Activated CD8-positive, alpha-beta T cell treated with anti-CD3 and anti-CD28 coated beads, Interleukin-2, amount 10 ng/mL, durations not matched to agents 7 days and 5 days (primary cell): ENCODE results near the gene DEGS1. TPM values are rescaled to one million over a fixed set of nuclear protein-coding genes. Genes with fewer than 3 reads are reported as not detected.
A peak's percentile ranks its signal among the peaks of the same experiment; 100 is the strongest.

Experiments used
- ATAC-seq: fragments of 150-1000 bp; cut with Tn5 transposase; one replicate; pipeline ENCODE4 v1.10.0; 2021; ENCODE audit warnings: moderate library complexity
- CTCF ChIA-PET: fragments of 350-600 bp; sonication (Branson Sonifier 250); formaldehyde crosslinking; loops from one replicate; lab custom pipeline; 2021; ENCODE audit warnings: antibody characterized with exemption; lab: Charles Lee
- POLR2A ChIA-PET: fragments of 350-600 bp; sonication (Branson Sonifier 250); formaldehyde crosslinking; loops from one replicate; lab custom pipeline; 2021; ENCODE audit warnings: antibody characterized with exemption; lab: Charles Lee
- DNase-seq: peaks from one replicate; pipeline ENCODE4 v3.0.0-alpha.2; 2020
- H3K27ac Mint-ChIP-seq: one replicate; pipeline ENCODE4 v1.8.0; 2021; ENCODE audit warnings: mild to moderate bottlenecking, mixed read lengths
- H3K27me3 Mint-ChIP-seq: one replicate; pipeline ENCODE4 v1.8.0; 2021; ENCODE audit warnings: low read depth, mixed read lengths
- H3K36me3 Mint-ChIP-seq: one replicate; pipeline ENCODE4 v1.8.0; 2021; ENCODE audit warnings: low read depth, mixed read lengths
- H3K4me1 Mint-ChIP-seq: one replicate; pipeline ENCODE4 v1.8.0; 2021; ENCODE audit warnings: low read depth, mixed read lengths
- H3K4me3 Mint-ChIP-seq: one replicate; pipeline ENCODE4 v1.8.0; 2021; ENCODE audit warnings: mild to moderate bottlenecking, mixed read lengths
- H3K9me3 Mint-ChIP-seq: one replicate; pipeline ENCODE4 v1.8.0; 2022; ENCODE audit warnings: mixed read lengths; ENCODE audit not compliant: insufficient read depth
- total RNA-seq, 2 experiments: library from RNA; stranded (reverse); gene quantifications; one replicate each; pipeline ENCODE4 v1.2.3, GENCODE V29; 2021

Gene DEGS1
- total RNA-seq, 2 experiments from 2014 or later, result 71.3 to 77.2 TPM

GRCh38 chr1:224180783-224181452, 2.1 kb upstream of the DEGS1 start:
- H3K36me3 Mint-ChIP-seq, result peaks cover 23% of the 10 kb centered on the region
- DNase-seq (no peak), ATAC-seq (no peak)
- POLR2A ChIA-PET, result interaction anchor here (0.6 to 2.1 kb wide), 2 partner anchors 58 to 149 kb away, joined by 3 to 9 read pairs; partner anchors contain the start of gene NVL
- peaks cover 35% of the 10 kb centered on the region for H3K4me1 Mint-ChIP-seq
- H3K27ac Mint-ChIP-seq, result peak overlapping the region; percentile 90
- CTCF ChIA-PET, result interaction anchor here (1.5 to 2.6 kb wide), 2 partner anchors 8 to 11 kb away, joined by 4 to 13 read pairs; no protein-coding TSS in a partner anchor
- H3K9me3 Mint-ChIP-seq, result no peaks in the 10 kb centered on the region
- H3K4me3 Mint-ChIP-seq, result no peak overlapping the region
- no peaks in the 10 kb centered on the region for H3K27me3 Mint-ChIP-seq

- peaks cover 38% of the 10 kb centered on the region for H3K4me1 Mint-ChIP-seq
- ChIA-PET POLR2A (interaction anchor here (1.5 to 2.1 kb wide), 4 partner anchors 8 to 149 kb away, joined by 3 to 9 read pairs (median 8); partner anchors contain the start of gene NVL), CTCF (interaction anchor here (1.5 to 2.6 kb wide), 2 partner anchors 9 to 12 kb away, joined by 4 to 13 read pairs; no protein-coding TSS in a partner anchor)
- H3K9me3 Mint-ChIP-seq, result no peaks in the 10 kb centered on the region
- H3K27ac Mint-ChIP-seq, result peak overlapping the region; percentile 90
- H3K27me3 Mint-ChIP-seq, result no peaks in the 10 kb centered on the region
- H3K36me3 Mint-ChIP-seq, result peaks cover 25% of the 10 kb centered on the region
- ATAC-seq, result no peak
- DNase-seq, result no peak
- peak overlapping the region; percentile 84 for H3K4me3 Mint-ChIP-seq
Observed at GRCh38 chr1:224181453-224181810, 1.6 kb upstream of the DEGS1 start.

DNA sequence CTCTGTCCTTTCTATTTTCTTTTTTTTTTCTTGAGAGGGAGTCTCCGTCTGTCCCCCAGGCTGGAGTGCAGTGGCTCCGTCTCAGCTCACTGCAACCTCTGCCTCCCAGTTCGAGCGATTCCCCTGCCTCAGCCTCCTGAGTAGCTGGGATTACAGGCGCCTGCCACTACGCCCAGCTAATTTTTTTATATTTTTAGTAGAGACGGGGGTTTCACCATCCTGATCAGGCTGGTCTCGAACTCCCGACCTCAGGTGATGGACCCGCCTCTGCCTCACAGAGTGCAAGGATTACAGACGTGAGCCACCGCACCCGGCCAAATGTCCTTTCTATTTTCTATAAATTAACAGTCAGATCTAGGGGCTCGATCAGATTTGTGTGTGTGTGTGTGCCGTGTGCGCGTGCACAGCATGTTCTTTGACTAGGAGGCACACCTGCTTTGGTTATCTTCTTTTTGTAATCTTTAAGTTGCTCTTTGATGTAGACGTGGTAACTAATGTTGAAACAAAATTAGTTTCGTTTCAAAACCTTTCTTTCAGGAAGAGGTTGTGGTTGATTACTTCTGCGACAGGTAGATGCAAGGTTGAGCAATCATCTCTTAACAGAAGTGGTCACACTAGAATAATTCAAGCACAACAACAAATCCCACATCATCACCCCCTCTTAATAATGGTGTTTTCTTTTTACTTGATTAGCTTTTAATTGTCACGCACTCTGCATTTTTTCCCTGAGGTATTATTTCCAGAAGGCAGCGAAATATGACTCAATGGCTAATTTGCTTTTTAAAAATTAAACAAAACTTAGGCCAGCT, 779 bp upstream of the DEGS1 start:
- H3K4me3 Mint-ChIP-seq, result peak overlapping the region; percentile 84
- H3K27me3 Mint-ChIP-seq, result no peaks in the 10 kb centered on the region
- peaks cover 44% of the 10 kb centered on the region for H3K4me1 Mint-ChIP-seq
- peak overlapping the region; percentile 90 for H3K27ac Mint-ChIP-seq
- peaks cover 31% of the 10 kb centered on the region for H3K36me3 Mint-ChIP-seq
- ChIA-PET POLR2A (interaction anchor here (0.6 to 2.1 kb wide), 14 partner anchors 9 to 337 kb away, joined by 3 to 13 read pairs (median 4); partner anchors contain the start of genes FBXO28, NVL and TP53BP2), CTCF (interaction anchor here (0.7 to 2.6 kb wide), 5 partner anchors 9 to 66 kb away, joined by 3 to 13 read pairs (median 4); no protein-coding TSS in a partner anchor)
- H3K9me3 Mint-ChIP-seq, result no peaks in the 10 kb centered on the region
- ATAC-seq, result peak; percentile 49
- peak; percentile 64 for DNase-seq

DNA sequence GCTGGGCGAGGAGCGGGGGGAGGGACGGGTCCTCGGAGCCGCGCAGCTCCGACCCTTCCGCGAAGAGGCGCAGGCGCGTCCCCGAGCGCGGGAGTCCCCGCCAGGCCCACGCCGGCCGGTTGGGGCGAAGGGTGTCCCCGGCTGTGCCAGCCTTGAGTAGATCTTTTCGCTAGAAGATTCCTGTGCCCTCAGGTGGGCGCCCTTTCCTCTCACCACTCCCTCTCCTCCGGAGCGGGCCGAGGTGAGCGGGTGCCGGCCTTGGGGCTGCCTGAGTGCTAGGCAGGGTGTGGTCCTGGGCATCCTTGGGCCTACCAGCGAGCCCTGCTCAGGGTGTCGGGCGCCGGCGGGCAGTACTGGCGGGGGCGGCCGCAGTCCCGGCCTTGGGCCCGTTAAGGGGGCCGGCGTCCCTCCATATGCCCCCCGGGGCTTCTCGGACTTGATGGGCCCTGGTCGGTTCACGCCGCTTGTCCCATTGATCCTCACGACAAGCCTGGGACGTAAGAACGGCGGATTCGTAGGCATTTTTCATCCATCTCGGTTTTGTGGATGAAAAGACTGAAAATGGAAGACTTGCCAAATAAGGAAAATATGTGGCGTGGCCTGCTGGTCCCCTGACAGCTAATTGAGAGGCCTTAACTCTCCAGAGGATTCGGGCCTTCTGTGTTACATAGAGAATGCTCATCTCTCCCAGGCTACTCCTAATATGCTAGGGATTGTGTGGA, 712 bp downstream of the DEGS1 start:
- CTCF ChIA-PET, result interaction anchor here (1.3 to 1.4 kb wide), 2 partner anchors 14 to 67 kb away, joined by 3 to 4 read pairs; no protein-coding TSS in a partner anchor
- Mint-ChIP-seq H3K4me1 (peaks cover 55% of the 10 kb centered on the region), H3K27ac (peak overlapping the region; percentile 89), H3K9me3 (peaks cover 5% of the 10 kb centered on the region), H3K36me3 (peaks cover 41% of the 10 kb centered on the region), H3K4me3 (peak overlapping the region; percentile 91), H3K27me3 (no peaks in the 10 kb centered on the region)
- POLR2A ChIA-PET, result interaction anchor here (1.1 to 1.6 kb wide), 4 partner anchors 14 to 67 kb away, joined by 3 to 13 read pairs (median 4); no protein-coding TSS in a partner anchor
- ATAC-seq, result peak; percentile 52
- DNase-seq, result peak; percentile 55

GRCh38 chr1:224185208-224185607, 2.2 kb downstream of the DEGS1 start:
- Mint-ChIP-seq H3K9me3 (peaks cover 6% of the 10 kb centered on the region), H3K36me3 (peaks cover 52% of the 10 kb centered on the region), H3K4me1 (peaks cover 61% of the 10 kb centered on the region), H3K4me3 (peak overlapping the region; percentile 91), H3K27me3 (no peaks in the 10 kb centered on the region), H3K27ac (peak overlapping the region; percentile 85)
- POLR2A ChIA-PET, result no interaction called here
- CTCF ChIA-PET, result interaction anchor here (1.3 kb wide), 1 partner anchor 15 kb away, joined by 3 read pairs; no protein-coding TSS in a partner anchor
- DNase-seq (no peak), ATAC-seq (no peak)

DNA sequence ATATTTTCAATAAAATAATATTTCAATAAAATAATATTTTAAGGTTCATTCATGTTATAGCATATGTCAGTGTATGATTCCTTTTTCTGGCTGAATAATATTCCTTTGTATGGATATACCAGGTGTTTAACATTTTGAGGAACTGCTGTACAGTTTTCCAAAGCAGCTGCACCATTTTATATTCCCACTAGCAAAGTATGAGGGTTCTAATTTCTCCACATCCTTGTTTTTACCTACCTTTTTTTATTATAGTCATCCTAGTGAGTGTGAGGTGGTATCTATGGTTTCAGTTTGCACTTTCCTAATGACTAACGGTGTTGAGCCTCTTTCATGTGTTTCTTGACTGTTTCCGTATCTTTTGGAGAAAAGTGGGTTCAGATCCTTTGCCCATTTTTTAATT, 5.2 kb downstream of the DEGS1 start:
- Mint-ChIP-seq H3K9me3 (peaks cover 6% of the 10 kb centered on the region), H3K36me3 (peaks cover 66% of the 10 kb centered on the region), H3K27me3 (no peaks in the 10 kb centered on the region), H3K27ac (peak overlapping the region; percentile 60), H3K4me3 (peak overlapping the region; percentile 24), H3K4me1 (peaks cover 49% of the 10 kb centered on the region)
- DNase-seq (no peak), ATAC-seq (no peak)
- CTCF ChIA-PET, result interaction anchor here (1.9 kb wide), 1 partner anchor 19 kb away, joined by 7 read pairs; no protein-coding TSS in a partner anchor
- POLR2A ChIA-PET, result no interaction called here

GRCh38 chr1:224189561-224189960, 6.5 kb downstream of the DEGS1 start:
- ChIA-PET POLR2A (no interaction called here), CTCF (no interaction called here)
- Mint-ChIP-seq H3K36me3 (peaks cover 68% of the 10 kb centered on the region), H3K4me1 (peaks cover 46% of the 10 kb centered on the region), H3K9me3 (peaks cover 6% of the 10 kb centered on the region), H3K27me3 (no peaks in the 10 kb centered on the region), H3K4me3 (no peak overlapping the region), H3K27ac (no peak overlapping the region)
- no peak for ATAC-seq
- DNase-seq, result no peak

DNA sequence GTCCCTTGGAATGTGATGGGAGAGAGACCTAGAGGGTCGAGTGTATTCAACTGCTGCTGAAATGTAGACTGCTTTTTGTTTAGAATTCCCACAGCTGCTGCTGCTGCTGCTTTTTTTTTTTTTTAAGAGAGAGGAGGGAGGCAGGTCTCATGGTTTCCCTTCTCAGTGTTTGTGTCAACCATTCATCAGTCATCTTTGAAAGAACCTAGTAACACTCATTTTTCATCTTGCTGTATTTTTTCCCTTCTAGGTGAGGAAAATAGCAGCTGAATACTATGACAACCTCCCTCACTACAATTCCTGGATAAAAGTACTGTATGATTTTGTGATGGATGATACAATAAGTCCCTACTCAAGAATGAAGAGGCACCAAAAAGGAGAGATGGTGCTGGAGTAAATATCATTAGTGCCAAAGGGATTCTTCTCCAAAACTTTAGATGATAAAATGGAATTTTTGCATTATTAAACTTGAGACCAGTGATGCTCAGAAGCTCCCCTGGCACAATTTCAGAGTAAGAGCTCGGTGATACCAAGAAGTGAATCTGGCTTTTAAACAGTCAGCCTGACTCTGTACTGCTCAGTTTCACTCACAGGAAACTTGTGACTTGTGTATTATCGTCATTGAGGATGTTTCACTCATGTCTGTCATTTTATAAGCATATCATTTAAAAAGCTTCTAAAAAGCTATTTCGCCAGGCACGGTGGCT, 9.2 kb downstream of the DEGS1 start:
- peak overlapping the region; percentile 47 for H3K27ac Mint-ChIP-seq
- H3K4me1 Mint-ChIP-seq, result peaks cover 28% of the 10 kb centered on the region
- ChIA-PET CTCF (interaction anchor here (1.0 to 2.2 kb wide), 3 partner anchors 10 to 76 kb away, joined by 3 to 8 read pairs (median 3); partner anchors contain the start of gene DEGS1), POLR2A (interaction anchor here (2.7 kb wide), 1 partner anchor 10 kb away, joined by 7 read pairs; the partner anchor contains the start of gene DEGS1)
- DNase-seq, result no peak
- no peak overlapping the region for H3K4me3 Mint-ChIP-seq
- peaks cover 6% of the 10 kb centered on the region for H3K9me3 Mint-ChIP-seq
- H3K36me3 Mint-ChIP-seq, result peaks cover 56% of the 10 kb centered on the region
- H3K27me3 Mint-ChIP-seq, result no peaks in the 10 kb centered on the region
- ATAC-seq, result no peak

DNA sequence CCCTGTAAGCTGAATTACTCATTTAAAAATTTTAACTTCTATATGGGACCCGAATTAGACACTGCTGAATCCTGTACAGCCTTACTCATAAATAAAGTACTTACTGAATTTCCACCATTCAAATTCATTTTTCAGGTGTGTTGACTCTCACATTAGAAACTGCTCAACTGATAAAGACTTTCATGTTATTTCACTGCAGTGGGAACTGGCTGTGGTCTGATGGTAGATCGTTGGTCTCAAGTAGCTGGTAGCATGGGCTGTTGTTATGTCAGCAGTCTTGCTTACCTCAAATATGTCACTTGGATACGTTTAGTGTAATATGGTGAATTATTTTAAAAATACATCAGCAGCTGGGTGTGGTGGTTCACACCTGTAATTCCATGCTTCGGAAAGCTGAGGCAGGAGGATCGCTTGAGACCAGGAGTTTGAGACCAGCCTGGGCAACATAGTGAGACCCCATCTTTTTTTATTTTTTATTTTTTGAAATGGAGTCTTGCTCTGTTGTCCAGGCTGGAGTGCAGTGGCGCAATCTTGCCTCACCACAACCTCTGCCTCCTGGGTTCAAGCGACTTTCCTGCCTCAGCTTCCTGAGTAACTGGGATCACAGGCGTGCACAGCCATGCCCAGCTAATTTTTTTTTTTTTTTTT, 10.4 kb downstream of the DEGS1 start:
- Mint-ChIP-seq H3K27me3 (no peaks in the 10 kb centered on the region), H3K4me3 (no peak overlapping the region), H3K9me3 (peaks cover 4% of the 10 kb centered on the region), H3K27ac (no peak overlapping the region), H3K4me1 (peaks cover 20% of the 10 kb centered on the region), H3K36me3 (peaks cover 49% of the 10 kb centered on the region)
- DNase-seq (no peak), ATAC-seq (no peak)
- CTCF ChIA-PET, result interaction anchor here (1.2 to 2.2 kb wide), 2 partner anchors 23 to 77 kb away, joined by 3 to 8 read pairs; no protein-coding TSS in a partner anchor
- POLR2A ChIA-PET, result no interaction called here
